ENCODE measurements around the gene H1-8. TPM values are rescaled to one million over a fixed set of nuclear protein-coding genes. Genes with fewer than 3 reads are reported as not detected.

Gene H1-8
- total RNA-seq, 1 experiment from 2014 or later, result not detected

GRCh38 chr3:129513705-129514104 lies 29.3 kb upstream of the H1-8 start:
- H3K79me2 ChIP-seq (ENCODE audit: insufficient read depth, low read length), result no peaks in the 10 kb centered on the region
- no peak overlapping the region for H3K27ac ChIP-seq (ENCODE audit: low read depth, low read length)
- BruUV-seq (replicated peaks), result no TSS peak
- no peaks in the 10 kb centered on the region for H3K27me3 ChIP-seq (ENCODE audit: insufficient read depth, low read length)
- no peaks in the 10 kb centered on the region for H4K20me1 ChIP-seq (ENCODE audit: insufficient read depth)
- no peaks in the 10 kb centered on the region for H3K9me3 ChIP-seq (ENCODE audit: control insufficient read depth in 1 of 2, insufficient read depth in 1 of 2, low read depth in 1 of 2, low read length in 2 of 2)
- intact Hi-C loops (cut with micrococcal nuclease), result no loop called here
- ATAC-seq, result no peak
- ChIA-PET RAD21 (ENCODE audit: low non-redundant PET in 1 of 2, low total read pairs in 2 of 2, uncharacterized antibody in 2 of 2, unreplicated experiment in 2 of 2) (no interaction called here), POLR2A (no interaction called here), CTCF (no interaction called here)
- no peak for DNase-seq (ENCODE audit: low read depth, low spot score)
- H2AFZ ChIP-seq (ENCODE audit: low read depth, low read length, poor library complexity, severe bottlenecking), result no peak overlapping the region
- TF ChIP-seq SP1 (IDR thresholded peaks at IDR 0.05; ENCODE audit: low read depth) (no peak), EZH2phosphoT487 (IDR thresholded peaks at IDR 0.05; ENCODE audit: borderline replicate concordance) (no peak), FOSL1 (IDR thresholded peaks at IDR 0.05; ENCODE audit: low read depth) (no peak), ELF1 (IDR thresholded peaks at IDR 0.05; ENCODE audit: borderline replicate concordance, low read depth) (no peak), SRF (IDR thresholded peaks at IDR 0.05; ENCODE audit: low read depth) (no peak), ZNF274 (IDR thresholded peaks at IDR 0.05; ENCODE audit: low read depth, low read length) (no peak), YY1 (IDR thresholded peaks at IDR 0.05; ENCODE audit: extremely low read depth, insufficient replicate concordance, low read depth, low read length) (no peak), ZBTB33 (IDR thresholded peaks at IDR 0.05; ENCODE audit: extremely low read depth, insufficient replicate concordance, low read length) (no peak), SIN3A (IDR thresholded peaks at IDR 0.05; ENCODE audit: low read depth) (no peak), CBX3 (IDR thresholded peaks at IDR 0.05; ENCODE audit: low read depth) (no peak), EGR1 (IDR thresholded peaks at IDR 0.05; ENCODE audit: low read depth) (no peak), ATF3 (IDR thresholded peaks at IDR 0.05) (no peak), ZFX (IDR thresholded peaks at IDR 0.05) (no peak), POLR2AphosphoS5 (IDR thresholded peaks at IDR 0.05; ENCODE audit: low read depth, low read length) (no peak)
- no peaks in the 10 kb centered on the region for H3K9me2 ChIP-seq (ENCODE audit: insufficient read depth)
- H3K4me2 ChIP-seq (ENCODE audit: low read length), result no peak overlapping the region
- no peak overlapping the region for H3K4me3 ChIP-seq (replicated peaks in 1 of 2; ENCODE audit: low read depth in 1 of 2, low read length in 2 of 2)
- no peaks in the 10 kb centered on the region for H3K4me1 ChIP-seq (ENCODE audit: control insufficient read depth in 1 of 2, insufficient read depth in 2 of 2, low read length in 2 of 2)
- no peaks in the 10 kb centered on the region for H3K36me3 ChIP-seq (ENCODE audit: control insufficient read depth in 1 of 2, insufficient read depth in 2 of 2, low read length in 2 of 2)
- H3K9ac ChIP-seq (ENCODE audit: low read length), result no peak overlapping the region
